DOHH2 (cell line): Measurements from ENCODE around the gene MAPK12.

Source experiments
- H3F3A ChIP-seq: fragments of 200-600 bp; sonication (generic), shearing (Covaris generic); 2 replicates; pipeline ENCODE4 v1.6.0; 2016; ENCODE audit warnings: antibody characterized with exemption, mild to moderate bottlenecking; ENCODE audit not compliant: control insufficient read depth, insufficient read depth
- H3K27ac ChIP-seq: fragments of 200-600 bp; sonication (generic); 2 replicates; pipeline ENCODE4 v1.5.1; 2014; ENCODE audit warnings: low read depth, mild to moderate bottlenecking, low read length, moderate library complexity
- H3K27me3 ChIP-seq: fragments of 200-600 bp; sonication (generic); 2 replicates; pipeline ENCODE4 v1.6.1; 2014; ENCODE audit warnings: mild to moderate bottlenecking, low read length, mixed read lengths; ENCODE audit not compliant: control insufficient read depth
- H3K36me3 ChIP-seq: fragments of 200-600 bp; sonication (generic); 2 replicates; pipeline ENCODE4 v1.6.1; 2014; ENCODE audit warnings: mild to moderate bottlenecking, low read length, moderate library complexity, mixed read lengths; ENCODE audit not compliant: control insufficient read depth
- H3K4me1 ChIP-seq: fragments of 200-600 bp; sonication (generic); 2 replicates; pipeline ENCODE4 v1.6.1; 2014; ENCODE audit warnings: mild to moderate bottlenecking, low read length, mixed read lengths; ENCODE audit not compliant: control insufficient read depth
- H3K4me2 ChIP-seq: fragments of 200-600 bp; sonication (generic); 2 replicates; pipeline ENCODE4 v1.6.0; 2014; ENCODE audit warnings: mild to moderate bottlenecking, low read length, moderate library complexity
- H3K4me3 ChIP-seq: fragments of 200-600 bp; sonication (generic); 2 replicates; pipeline ENCODE4 v1.5.1; 2014; ENCODE audit warnings: mild to moderate bottlenecking, low read length, mixed read lengths
- H3K79me2 ChIP-seq: fragments of 200-600 bp; sonication (generic); 2 replicates; pipeline ENCODE4 v1.6.1; 2014; ENCODE audit warnings: mild to moderate bottlenecking, low read length, mixed read lengths; ENCODE audit not compliant: control insufficient read depth
- H3K9me2 ChIP-seq: fragments of 200-600 bp; sonication (generic); replicated peaks from 2 replicates; pipeline ENCODE4 v1.6.1; 2014; ENCODE audit warnings: mild to moderate bottlenecking, low read length, mixed read lengths; ENCODE audit not compliant: control insufficient read depth
- H3K9me3 ChIP-seq: fragments of 200-600 bp; sonication (generic); 2 replicates; pipeline ENCODE4 v1.6.1; 2014; ENCODE audit warnings: antibody characterized with exemption, low read length, mixed read lengths; ENCODE audit not compliant: control insufficient read depth, insufficient read depth
- H4K20me1 ChIP-seq: fragments of 200-600 bp; sonication (generic); 2 replicates; pipeline ENCODE4 v1.6.0; 2014; ENCODE audit warnings: low read depth, mild to moderate bottlenecking, antibody characterized with exemption, low read length, moderate library complexity; ENCODE audit not compliant: control insufficient read depth, insufficient read depth
- CTCF ChIP-seq: fragments of 200-600 bp; sonication (generic); IDR thresholded peaks from one replicate; pipeline ENCODE4 v1.5.1; 2014; ENCODE audit warnings: antibody characterized with exemption, mild to moderate bottlenecking, low read depth, low read length; ENCODE audit not compliant: poor library complexity, severe bottlenecking
- EZH2phosphoT487 ChIP-seq: fragments of 200-600 bp; sonication (generic); IDR thresholded peaks from 2 replicates; pipeline ENCODE4 v1.6.1; 2017; ENCODE audit warnings: borderline replicate concordance, mild to moderate bottlenecking, antibody characterized with exemption, low read length, moderate library complexity, mixed read lengths

The MAPK12 gene

GRCh38 chr22:50258361-50259292 lies 2.9 kb downstream of the MAPK12 start:
- peaks cover 23% of the 10 kb centered on the region for H3K4me1 ChIP-seq
- no peaks in the 10 kb centered on the region for H3K9me3 ChIP-seq
- peaks cover 42% of the 10 kb centered on the region for H3K36me3 ChIP-seq
- peaks cover 31% of the 10 kb centered on the region for H3K79me2 ChIP-seq
- TF ChIP-seq EZH2phosphoT487: no peak
- no peak for TF ChIP-seq CTCF
- no peak overlapping the region for H3K27ac ChIP-seq
- H3K4me2 ChIP-seq: no peak overlapping the region
- no peak overlapping the region for H3K4me3 ChIP-seq
- H4K20me1 ChIP-seq: 0 out of 2 replicates have a peak, but pooled peaks cover 3% of the 10 kb centered on the region
- peaks cover 2% of the 10 kb centered on the region for H3F3A ChIP-seq
- H3K9me2 ChIP-seq: no peaks in the 10 kb centered on the region
- no peaks in the 10 kb centered on the region for H3K27me3 ChIP-seq

- Histone ChIP-seq H3K4me1 (peaks cover 18% of the 10 kb centered on the region), H3K4me3 (no peak overlapping the region), H3K27me3 (no peaks in the 10 kb centered on the region), H4K20me1 (no peaks in the 10 kb centered on the region), H3F3A (peaks cover 4% of the 10 kb centered on the region), H3K9me3 (no peaks in the 10 kb centered on the region), H3K9me2 (no peaks in the 10 kb centered on the region), H3K4me2 (no peak overlapping the region), H3K27ac (no peak overlapping the region), H3K79me2 (peaks cover 31% of the 10 kb centered on the region), H3K36me3 (peaks cover 48% of the 10 kb centered on the region)
- TF ChIP-seq EZH2phosphoT487: no peak
- no peak for TF ChIP-seq CTCF
Measured at GRCh38 chr22:50257451-50258360, 3.8 kb downstream of the MAPK12 start.

GRCh38 chr22:50257041-50257440 lies 4.4 kb downstream of the MAPK12 start:
- H3K4me3 ChIP-seq: no peak overlapping the region
- no peaks in the 10 kb centered on the region for H3K27me3 ChIP-seq
- H3K4me1 ChIP-seq: peaks cover 15% of the 10 kb centered on the region
- H3F3A ChIP-seq: peaks cover 4% of the 10 kb centered on the region
- H3K9me3 ChIP-seq: no peaks in the 10 kb centered on the region
- H3K4me2 ChIP-seq: no peak overlapping the region
- no peaks in the 10 kb centered on the region for H3K9me2 ChIP-seq
- no peak for TF ChIP-seq EZH2phosphoT487
- peaks cover 48% of the 10 kb centered on the region for H3K36me3 ChIP-seq
- H3K79me2 ChIP-seq: peaks cover 30% of the 10 kb centered on the region
- no peak overlapping the region for H3K27ac ChIP-seq
- H4K20me1 ChIP-seq: no peaks in the 10 kb centered on the region
